ENCODE data around the gene KLHL36. TPM values are rescaled to one million over a fixed set of nuclear protein-coding genes. Genes with fewer than 3 reads are reported as not detected.

Gene KLHL36
- total RNA-seq, 4 donors from 2014 or later: 43.4 to 70.7 (median 67.2) TPM

DNA sequence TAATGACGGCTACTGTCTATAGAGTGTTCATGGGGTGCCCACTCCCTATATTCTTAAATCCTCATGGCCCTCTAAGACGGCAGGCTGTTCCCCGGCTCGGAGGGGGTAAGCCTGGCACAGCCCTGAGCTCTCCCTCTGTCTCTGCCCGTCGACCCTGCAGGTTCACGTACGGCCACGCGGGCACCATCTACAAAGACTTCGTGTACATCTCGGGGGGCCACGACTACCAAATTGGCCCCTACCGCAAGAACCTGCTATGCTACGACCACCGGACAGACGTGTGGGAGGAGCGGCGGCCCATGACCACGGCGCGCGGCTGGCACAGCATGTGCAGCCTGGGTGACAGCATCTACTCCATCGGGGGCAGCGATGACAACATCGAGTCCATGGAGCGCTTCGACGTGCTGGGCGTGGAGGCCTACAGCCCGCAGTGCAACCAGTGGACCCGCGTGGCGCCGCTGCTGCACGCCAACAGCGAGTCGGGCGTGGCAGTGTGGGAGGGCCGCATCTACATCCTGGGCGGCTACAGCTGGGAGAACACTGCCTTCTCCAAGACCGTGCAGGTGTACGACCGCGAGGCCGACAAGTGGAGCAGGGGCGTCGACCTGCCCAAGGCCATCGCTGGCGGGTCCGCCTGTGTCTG, 13.2 kb downstream of the KLHL36 start:
- Histone ChIP-seq H3K27me3 (no peaks in the 10 kb centered on the region), H3K9me3 (no peaks in the 10 kb centered on the region), H3K4me3 (no peak overlapping the region), H3K36me3 (peaks cover 93% of the 10 kb centered on the region), H3K27ac (no peak overlapping the region), H3K4me1 (no peaks in the 10 kb centered on the region)
- TF ChIP-seq POLR2AphosphoS5 (IDR thresholded peaks at IDR 0.05) (no peak), EP300 (IDR thresholded peaks at IDR 0.05) (no peak), POLR2A (IDR thresholded peaks at IDR 0.05) (no peak)
- TF ChIP-seq, protein P1, sequence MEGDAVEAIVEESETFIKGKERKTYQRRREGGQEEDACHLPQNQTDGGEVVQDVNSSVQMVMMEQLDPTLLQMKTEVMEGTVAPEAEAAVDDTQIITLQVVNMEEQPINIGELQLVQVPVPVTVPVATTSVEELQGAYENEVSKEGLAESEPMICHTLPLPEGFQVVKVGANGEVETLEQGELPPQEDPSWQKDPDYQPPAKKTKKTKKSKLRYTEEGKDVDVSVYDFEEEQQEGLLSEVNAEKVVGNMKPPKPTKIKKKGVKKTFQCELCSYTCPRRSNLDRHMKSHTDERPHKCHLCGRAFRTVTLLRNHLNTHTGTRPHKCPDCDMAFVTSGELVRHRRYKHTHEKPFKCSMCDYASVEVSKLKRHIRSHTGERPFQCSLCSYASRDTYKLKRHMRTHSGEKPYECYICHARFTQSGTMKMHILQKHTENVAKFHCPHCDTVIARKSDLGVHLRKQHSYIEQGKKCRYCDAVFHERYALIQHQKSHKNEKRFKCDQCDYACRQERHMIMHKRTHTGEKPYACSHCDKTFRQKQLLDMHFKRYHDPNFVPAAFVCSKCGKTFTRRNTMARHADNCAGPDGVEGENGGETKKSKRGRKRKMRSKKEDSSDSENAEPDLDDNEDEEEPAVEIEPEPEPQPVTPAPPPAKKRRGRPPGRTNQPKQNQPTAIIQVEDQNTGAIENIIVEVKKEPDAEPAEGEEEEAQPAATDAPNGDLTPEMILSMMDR (IDR thresholded peaks at IDR 0.05): no peak
- no peak for DNase-seq (ENCODE audit: low spot score in 2 of 2)
- 97% methylated on average over 38 of the region's 51 CpGs for WGBS

- no peak overlapping the region for H3K4me3 ChIP-seq
- H3K27me3 ChIP-seq: no peaks in the 10 kb centered on the region
- no peaks in the 10 kb centered on the region for H3K4me1 ChIP-seq
- WGBS: 94% methylated on average over 9 of the region's 9 CpGs
- H3K27ac ChIP-seq: no peak overlapping the region
- TF ChIP-seq, protein P1 (IDR thresholded peaks at IDR 0.05): no peak
- TF ChIP-seq POLR2AphosphoS5 (IDR thresholded peaks at IDR 0.05) (no peak), POLR2A (IDR thresholded peaks at IDR 0.05) (no peak), EP300 (IDR thresholded peaks at IDR 0.05) (no peak)
- no peak for DNase-seq (ENCODE audit: low spot score in 2 of 2)
- H3K9me3 ChIP-seq: no peaks in the 10 kb centered on the region
- H3K36me3 ChIP-seq: peaks cover 83% of the 10 kb centered on the region
Measured at GRCh38 chr16:84662471-84662870, 14.2 kb downstream of the KLHL36 start.

DNA sequence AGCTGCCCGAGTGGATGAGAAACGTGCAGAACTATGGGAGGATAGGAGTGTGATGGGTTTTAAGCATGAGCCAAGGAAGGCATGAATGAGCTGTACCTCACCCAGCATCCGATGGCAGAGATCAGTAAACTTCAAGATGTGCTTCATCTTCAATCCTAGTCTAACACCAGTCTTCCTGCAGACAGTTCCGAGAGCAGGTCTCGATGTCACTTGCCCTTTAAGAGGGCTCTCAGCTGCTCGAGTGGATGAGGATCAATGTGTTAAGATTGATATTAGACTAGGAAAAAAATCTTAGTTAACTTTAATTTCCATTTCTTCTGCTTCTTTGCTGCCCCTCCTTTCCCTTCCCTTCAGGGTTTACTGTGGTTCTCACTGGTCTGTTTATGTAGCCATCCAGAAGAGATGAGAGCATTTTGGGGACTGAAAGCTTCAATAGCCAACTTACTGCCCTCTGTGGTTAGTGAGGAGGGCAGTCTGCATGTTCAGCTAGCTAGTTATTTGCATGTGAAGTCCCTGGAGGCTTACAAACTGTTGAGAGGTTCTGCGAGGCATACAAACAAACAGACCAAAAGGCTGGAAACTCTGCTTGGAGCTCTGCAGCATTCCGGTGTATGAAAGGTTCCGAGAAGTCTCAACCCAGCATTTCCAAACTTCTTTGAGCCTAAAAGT, 15.3 kb downstream of the KLHL36 start:
- TF ChIP-seq EP300 (IDR thresholded peaks at IDR 0.05): no peak
- TF ChIP-seq, protein P1 (IDR thresholded peaks at IDR 0.05): no peak
- TF ChIP-seq POLR2AphosphoS5 (IDR thresholded peaks at IDR 0.05): no peak
- no peak for TF ChIP-seq POLR2A (IDR thresholded peaks at IDR 0.05)
- H3K4me1 ChIP-seq: no peaks in the 10 kb centered on the region
- no peaks in the 10 kb centered on the region for H3K27me3 ChIP-seq
- H3K9me3 ChIP-seq: no peaks in the 10 kb centered on the region
- no peak overlapping the region for H3K27ac ChIP-seq
- no peak for DNase-seq (ENCODE audit: low spot score in 2 of 2)
- H3K4me3 ChIP-seq: no peak overlapping the region
- H3K36me3 ChIP-seq: peaks cover 79% of the 10 kb centered on the region
- 79% methylated on average over 9 of the region's 9 CpGs for WGBS

- DNase-seq (ENCODE audit: low spot score in 2 of 2): no peak
- no peak overlapping the region for H3K27ac ChIP-seq
- TF ChIP-seq EP300 (IDR thresholded peaks at IDR 0.05) (no peak), POLR2A (IDR thresholded peaks at IDR 0.05) (no peak)
- H3K4me3 ChIP-seq: no peak overlapping the region
- H3K36me3 ChIP-seq: peaks cover 62% of the 10 kb centered on the region
- H3K4me1 ChIP-seq: no peaks in the 10 kb centered on the region
- no peaks in the 10 kb centered on the region for H3K9me3 ChIP-seq
- H3K27me3 ChIP-seq: no peaks in the 10 kb centered on the region
- WGBS: 76% methylated on average over 2 of the region's 2 CpGs
Measured at GRCh38 chr16:84665359-84665758, 17.0 kb downstream of the KLHL36 start.

- TF ChIP-seq EP300 (IDR thresholded peaks at IDR 0.05) (no peak), POLR2AphosphoS5 (IDR thresholded peaks at IDR 0.05) (no peak), POLR2A (IDR thresholded peaks at IDR 0.05) (no peak)
- TF ChIP-seq, protein P1 (IDR thresholded peaks at IDR 0.05): no peak
- no peaks in the 10 kb centered on the region for H3K9me3 ChIP-seq
- H3K4me1 ChIP-seq: no peaks in the 10 kb centered on the region
- H3K4me3 ChIP-seq: no peak overlapping the region
- no peak overlapping the region for H3K27ac ChIP-seq
- WGBS: 80% methylated on average over 5 of the region's 7 CpGs
- no peaks in the 10 kb centered on the region for H3K27me3 ChIP-seq
- no peak for DNase-seq (ENCODE audit: low spot score in 2 of 2)
- H3K36me3 ChIP-seq: peaks cover 57% of the 10 kb centered on the region
Measured at GRCh38 chr16:84665843-84666242, 17.5 kb downstream of the KLHL36 start.

All from suprapubic skin (tissue), 4 donors.